Tibial artery (tissue), 4 donors: ENCODE measurements around the gene DMGDH.

Source experiments
- DNase-seq, 2 donors: peaks; one replicate each; pipeline ENCODE4 v3.0.0-alpha.2; 2019
- H3K27ac ChIP-seq, 2 donors: fragments of 200-600 bp; sonication (generic) in 1 of 2; 1 replicate in 1 of 2; 2 replicates in 1 of 2; pipeline ENCODE4 v1.5.1; 2018 to 2019; ENCODE audit warnings: mild to moderate bottlenecking in 1 of 2
- H3K27me3 ChIP-seq, 2 donors: fragments of 200-600 bp; sonication (generic) in 1 of 2; one replicate each; pipeline versions ENCODE4 v1.5.1 to v1.6.0; 2016 to 2019
- H3K36me3 ChIP-seq, 3 donors: fragments of 200-600 bp; sonication (generic) in 2 of 3; one replicate each; pipeline ENCODE4 v1.5.1; 2016 to 2019; ENCODE audit warnings: mild to moderate bottlenecking in 2 of 3
- H3K4me1 ChIP-seq, 4 donors: fragments of 200-600 bp; sonication (generic) in 2 of 4; 1 replicate in 3 of 4; 2 replicates in 1 of 4; pipeline ENCODE4 v1.5.1; 2016 to 2019
- H3K4me3 ChIP-seq, 2 donors: fragments of 200-600 bp; sonication (generic) in 1 of 2; 1 replicate in 1 of 2; 2 replicates in 1 of 2; pipeline ENCODE4 v1.5.1; 2018 to 2019; ENCODE audit warnings: mild to moderate bottlenecking in 2 of 2
- H3K9me3 ChIP-seq, 3 donors: fragments of 200-600 bp; sonication (generic) in 1 of 3; one replicate each; pipeline ENCODE4 v1.5.1; 2016 to 2019
- intact Hi-C: fragments of 100-400 bp; cut with DNase I; formaldehyde crosslinking; loops from one replicate; pipeline ENCODE4 v1.15.0; 2023; ENCODE audit warnings: low total_unique reads
- TF ChIP-seq, protein P1 (sequence below), 2 experiments: fragments of 200-600 bp in 1 of 2; fragments of 450-650 bp in 1 of 2; IDR thresholded peaks; one replicate each; pipeline ENCODE4 v1.5.1; 2017 to 2019; ENCODE audit warnings: antibody characterized with exemption in 2 of 2, mild to moderate bottlenecking in 1 of 2, moderate library complexity in 1 of 2

The DMGDH gene

DNA sequence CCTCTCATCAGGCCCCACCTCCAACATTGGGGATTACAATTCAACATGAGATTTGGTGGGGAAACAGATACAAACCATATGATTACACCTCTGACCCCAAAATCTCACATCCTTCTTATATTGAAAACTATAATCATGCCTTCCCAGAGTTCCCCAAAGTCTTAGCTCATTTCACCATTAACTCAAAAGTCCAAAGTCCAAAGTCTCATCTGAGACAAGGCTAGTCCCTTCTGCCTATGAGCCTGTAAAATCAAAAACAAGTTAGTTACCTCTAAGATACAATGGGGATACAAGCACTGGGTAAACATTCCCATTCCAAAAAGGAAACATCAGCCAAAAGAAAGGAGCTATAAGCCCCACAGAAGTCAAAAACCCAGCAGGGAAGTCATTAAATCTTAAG is 57.6 kb downstream of the DMGDH start:
- Histone ChIP-seq H3K27me3 (no peaks in the 10 kb centered on the region), H3K4me1 (no peaks in the 10 kb centered on the region), H3K4me3 (no peak overlapping the region), H3K9me3 (peaks cover 0 to 9% (median 0%) of the 10 kb centered on the region in 3 donors), H3K36me3 (no peaks in the 10 kb centered on the region), H3K27ac (no peak overlapping the region)
- TF ChIP-seq, protein P1, sequence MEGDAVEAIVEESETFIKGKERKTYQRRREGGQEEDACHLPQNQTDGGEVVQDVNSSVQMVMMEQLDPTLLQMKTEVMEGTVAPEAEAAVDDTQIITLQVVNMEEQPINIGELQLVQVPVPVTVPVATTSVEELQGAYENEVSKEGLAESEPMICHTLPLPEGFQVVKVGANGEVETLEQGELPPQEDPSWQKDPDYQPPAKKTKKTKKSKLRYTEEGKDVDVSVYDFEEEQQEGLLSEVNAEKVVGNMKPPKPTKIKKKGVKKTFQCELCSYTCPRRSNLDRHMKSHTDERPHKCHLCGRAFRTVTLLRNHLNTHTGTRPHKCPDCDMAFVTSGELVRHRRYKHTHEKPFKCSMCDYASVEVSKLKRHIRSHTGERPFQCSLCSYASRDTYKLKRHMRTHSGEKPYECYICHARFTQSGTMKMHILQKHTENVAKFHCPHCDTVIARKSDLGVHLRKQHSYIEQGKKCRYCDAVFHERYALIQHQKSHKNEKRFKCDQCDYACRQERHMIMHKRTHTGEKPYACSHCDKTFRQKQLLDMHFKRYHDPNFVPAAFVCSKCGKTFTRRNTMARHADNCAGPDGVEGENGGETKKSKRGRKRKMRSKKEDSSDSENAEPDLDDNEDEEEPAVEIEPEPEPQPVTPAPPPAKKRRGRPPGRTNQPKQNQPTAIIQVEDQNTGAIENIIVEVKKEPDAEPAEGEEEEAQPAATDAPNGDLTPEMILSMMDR (IDR thresholded peaks at IDR 0.05): no peak
- intact Hi-C loops: no loop called here
- DNase-seq: no peak

DNA sequence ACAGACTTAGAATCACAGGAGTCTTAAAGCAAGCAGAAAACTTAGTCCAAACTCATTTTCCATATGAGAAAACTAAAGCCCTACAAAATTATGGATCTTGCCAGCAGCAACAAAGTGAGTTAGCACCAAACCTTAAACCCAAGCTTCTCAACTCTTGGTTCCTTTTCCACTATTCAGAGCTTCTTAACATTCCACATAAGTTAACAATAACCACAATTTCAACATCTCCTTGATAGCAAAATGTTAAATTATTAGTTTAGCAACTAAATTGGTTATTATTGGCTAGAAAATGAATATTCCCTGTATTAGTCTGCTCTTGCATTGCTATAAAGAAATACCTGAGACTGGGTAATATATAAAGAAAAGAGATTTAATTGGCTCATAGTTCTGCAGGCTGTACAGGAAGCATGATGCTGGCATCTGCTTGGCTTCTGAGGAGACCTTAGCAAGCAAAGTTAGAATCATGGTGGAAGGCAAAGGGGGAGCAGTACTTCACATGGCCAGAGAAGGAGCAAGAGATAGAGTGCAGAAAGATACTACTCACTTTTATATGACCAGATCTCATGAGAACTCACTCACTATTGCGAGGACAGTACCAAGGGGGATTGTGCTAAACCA is 58.1 kb downstream of the DMGDH start:
- peaks cover 0 to under 1% of the 10 kb centered on the region in 2 donors for H3K27me3 ChIP-seq
- H3K36me3 ChIP-seq: no peaks in the 10 kb centered on the region
- H3K4me1 ChIP-seq: no peaks in the 10 kb centered on the region
- TF ChIP-seq, protein P1 (IDR thresholded peaks at IDR 0.05): no peak
- peaks cover 0 to 9% (median 0%) of the 10 kb centered on the region in 3 donors for H3K9me3 ChIP-seq
- no peak overlapping the region for H3K4me3 ChIP-seq
- intact Hi-C loops: no loop called here
- no peak overlapping the region for H3K27ac ChIP-seq
- no peak for DNase-seq

DNA sequence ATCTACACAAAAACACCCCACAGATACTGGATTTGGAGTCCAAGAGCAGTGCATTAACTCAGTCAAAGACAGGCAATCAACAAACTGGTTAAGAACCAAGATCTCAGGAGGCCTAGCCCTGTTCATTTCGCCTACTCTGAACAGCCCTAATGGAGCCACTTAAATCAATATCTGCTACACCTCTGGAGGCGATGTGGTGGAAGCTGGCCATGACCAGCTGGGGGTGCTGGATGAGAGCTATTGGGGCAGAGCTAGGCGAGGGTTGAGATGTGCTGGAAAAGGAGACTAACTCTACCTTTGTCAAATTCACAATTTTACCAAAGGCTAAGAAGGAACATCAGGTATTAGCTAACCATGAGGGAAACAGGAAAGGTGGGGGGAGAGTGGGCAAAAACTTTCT is 61.1 kb downstream of the DMGDH start:
- intact Hi-C loops: no loop called here
- Histone ChIP-seq H3K9me3 (peaks cover 0 to 9% (median 0%) of the 10 kb centered on the region in 3 donors), H3K27me3 (peaks cover 0 to 2% of the 10 kb centered on the region in 2 donors), H3K36me3 (no peaks in the 10 kb centered on the region), H3K27ac (no peak overlapping the region), H3K4me3 (no peak overlapping the region), H3K4me1 (no peaks in the 10 kb centered on the region)
- TF ChIP-seq, protein P1 (IDR thresholded peaks at IDR 0.05): no peak
- no peak for DNase-seq

DNA sequence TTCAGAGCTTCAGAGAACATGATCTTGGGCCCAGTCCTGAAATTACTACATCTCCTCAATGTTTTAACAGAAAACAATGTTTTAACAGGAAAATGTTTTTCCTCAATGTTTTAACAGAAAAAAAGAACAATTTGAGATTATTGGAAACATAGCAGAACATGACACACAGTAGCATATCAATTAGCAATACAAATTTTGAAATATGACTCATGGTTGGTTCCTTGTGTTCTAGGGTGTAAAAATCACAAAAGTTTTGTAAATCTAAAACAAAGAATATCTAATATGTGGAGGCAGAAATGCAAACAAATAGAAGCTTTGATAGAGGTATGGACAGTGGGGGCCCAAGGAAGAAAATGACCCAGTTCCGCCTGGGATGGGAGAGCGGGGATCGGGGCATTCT is 61.6 kb downstream of the DMGDH start:
- TF ChIP-seq, protein P1 (IDR thresholded peaks at IDR 0.05): no peak

DNA sequence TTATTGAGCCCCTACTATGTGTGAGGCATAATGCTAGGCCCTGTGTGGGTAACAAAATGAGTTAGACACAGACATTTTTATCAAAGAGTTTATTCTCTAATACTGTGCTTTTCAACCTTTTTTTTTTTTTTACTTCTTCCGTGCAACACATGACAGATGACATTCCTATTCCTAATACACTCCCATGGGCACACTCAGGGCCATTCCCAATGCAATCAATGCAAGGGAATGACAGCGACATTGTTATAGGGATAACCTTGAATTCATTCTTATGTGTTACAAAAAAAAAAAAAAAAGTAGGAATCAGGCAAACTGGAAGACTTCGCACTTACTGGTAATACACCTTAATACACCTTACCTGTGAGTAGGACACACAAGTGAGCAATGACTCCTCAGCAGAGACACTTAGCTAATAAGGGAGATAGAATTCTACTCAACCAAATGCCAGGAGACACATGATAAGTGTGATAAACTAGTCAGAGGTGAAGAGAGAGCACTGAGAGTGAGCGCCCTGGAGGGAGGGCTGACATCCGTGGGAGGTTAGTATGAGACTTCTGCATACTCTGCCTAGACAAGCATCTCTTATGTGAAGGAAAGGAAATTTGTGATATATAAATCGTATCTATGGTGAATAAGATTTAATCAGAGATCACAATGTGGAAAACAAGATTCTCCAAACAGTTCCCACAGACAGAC is 63.4 kb downstream of the DMGDH start:
- intact Hi-C loops: no loop called here
- DNase-seq: no peak

More for the DNA sequence above, 61.6 kb downstream of the DMGDH start:
- no peak overlapping the region for H3K4me3 ChIP-seq
- H3K36me3 ChIP-seq: no peaks in the 10 kb centered on the region
- no peaks in the 10 kb centered on the region for H3K4me1 ChIP-seq
- H3K9me3 ChIP-seq: peaks cover 0 to 6% (median 0%) of the 10 kb centered on the region in 3 donors
- H3K27ac ChIP-seq: no peak overlapping the region
- H3K27me3 ChIP-seq: peaks cover 0 to 2% of the 10 kb centered on the region in 2 donors
- intact Hi-C loops: no loop called here
- no peak for DNase-seq

More for the DNA sequence above, 63.4 kb downstream of the DMGDH start:
- no peaks in the 10 kb centered on the region for H3K9me3 ChIP-seq
- peaks cover 0 to 10% (median 2%) of the 10 kb centered on the region in 4 donors for H3K4me1 ChIP-seq
- no peak overlapping the region for H3K27ac ChIP-seq
- TF ChIP-seq, protein P1 (IDR thresholded peaks at IDR 0.05): no peak
- H3K36me3 ChIP-seq: no peaks in the 10 kb centered on the region
- peaks cover 0 to 2% of the 10 kb centered on the region in 2 donors for H3K27me3 ChIP-seq
- H3K4me3 ChIP-seq: no peak overlapping the region
